ENCODE data around the gene OMA1.

DNA sequence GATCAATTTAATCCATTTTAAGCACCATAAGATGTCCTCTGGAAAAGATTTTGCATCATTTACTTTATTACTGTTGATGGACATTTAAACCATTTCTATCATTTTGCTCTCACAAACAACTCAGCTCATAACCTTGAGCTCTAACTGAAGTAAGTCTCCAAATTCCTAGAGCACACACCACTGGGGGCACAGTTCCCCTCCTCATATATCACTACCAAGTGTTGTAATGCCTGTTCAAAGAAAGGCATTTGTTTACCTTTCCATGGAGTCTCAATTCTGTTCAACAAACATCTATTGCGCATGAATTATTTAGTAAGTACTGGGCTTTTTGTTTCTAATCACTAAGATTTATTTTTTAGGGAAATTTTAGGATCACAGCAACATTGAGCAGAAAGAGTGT, 8.9 kb upstream of the OMA1 start:
- TF ChIP-seq, protein P1, sequence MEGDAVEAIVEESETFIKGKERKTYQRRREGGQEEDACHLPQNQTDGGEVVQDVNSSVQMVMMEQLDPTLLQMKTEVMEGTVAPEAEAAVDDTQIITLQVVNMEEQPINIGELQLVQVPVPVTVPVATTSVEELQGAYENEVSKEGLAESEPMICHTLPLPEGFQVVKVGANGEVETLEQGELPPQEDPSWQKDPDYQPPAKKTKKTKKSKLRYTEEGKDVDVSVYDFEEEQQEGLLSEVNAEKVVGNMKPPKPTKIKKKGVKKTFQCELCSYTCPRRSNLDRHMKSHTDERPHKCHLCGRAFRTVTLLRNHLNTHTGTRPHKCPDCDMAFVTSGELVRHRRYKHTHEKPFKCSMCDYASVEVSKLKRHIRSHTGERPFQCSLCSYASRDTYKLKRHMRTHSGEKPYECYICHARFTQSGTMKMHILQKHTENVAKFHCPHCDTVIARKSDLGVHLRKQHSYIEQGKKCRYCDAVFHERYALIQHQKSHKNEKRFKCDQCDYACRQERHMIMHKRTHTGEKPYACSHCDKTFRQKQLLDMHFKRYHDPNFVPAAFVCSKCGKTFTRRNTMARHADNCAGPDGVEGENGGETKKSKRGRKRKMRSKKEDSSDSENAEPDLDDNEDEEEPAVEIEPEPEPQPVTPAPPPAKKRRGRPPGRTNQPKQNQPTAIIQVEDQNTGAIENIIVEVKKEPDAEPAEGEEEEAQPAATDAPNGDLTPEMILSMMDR (optimal IDR thresholded peaks at IDR 0.05 in 1 of 3, IDR thresholded peaks at IDR 0.05 in 1 of 3, conservative IDR thresholded peaks at IDR 0.05 in 1 of 3; ENCODE audit: extremely low read depth in 1 of 3, insufficient read depth in 2 of 3, low read length in 3 of 3), result no peak
- no peak for TF ChIP-seq EZH2 (IDR thresholded peaks at IDR 0.05; ENCODE audit: low read length)

Measured in keratinocyte (primary cell).